Measurements from ENCODE around the gene ENOX1.

Gene ENOX1

GRCh38 chr13:43737392-43737923 lies 49.3 kb downstream of the ENOX1 start:
- no peak for DNase-seq

DNA sequence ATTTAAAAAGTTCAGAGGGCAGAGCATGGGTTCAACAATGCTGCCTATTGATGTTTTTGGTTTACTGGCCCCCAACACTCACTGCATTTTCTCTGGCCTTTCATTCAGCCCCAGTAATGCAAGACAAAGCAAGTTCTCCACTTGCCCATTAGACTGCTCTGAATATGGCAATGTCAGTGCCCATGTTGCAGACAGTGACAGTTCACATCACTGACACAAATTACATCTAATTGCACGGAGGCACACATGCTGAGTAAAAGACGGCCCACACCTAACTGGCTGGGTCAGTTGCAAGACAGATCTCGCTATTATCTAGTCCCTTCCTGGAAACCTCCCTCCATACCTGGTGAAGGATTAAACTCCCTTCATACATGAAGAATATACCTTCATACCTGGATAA lies 54.0 kb downstream of the ENOX1 start:
- DNase-seq, result no peak

- DNase-seq, result no peak
These were observed 55.5 kb downstream of the ENOX1 start for GRCh38 chr13:43731296-43731695.

DNA sequence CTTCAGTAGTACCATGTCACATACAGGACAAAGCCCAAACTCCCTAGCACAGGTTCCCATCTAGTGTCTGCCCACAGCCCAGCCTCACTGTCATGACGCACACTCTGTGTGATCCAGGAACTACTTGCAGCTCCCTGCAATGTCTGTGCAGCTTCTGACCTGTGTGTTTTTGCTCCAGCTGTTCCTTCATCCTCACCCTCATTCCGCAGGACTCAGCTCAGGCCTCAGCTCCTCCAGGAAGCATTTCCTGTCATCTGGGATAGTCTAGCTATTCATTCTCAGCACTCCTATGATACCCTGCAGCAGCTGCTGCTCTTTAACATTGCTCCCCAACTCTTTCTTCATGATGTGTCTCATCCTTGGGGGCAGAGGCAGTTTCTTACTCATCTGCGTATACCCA lies 56.1 kb downstream of the ENOX1 start:
- no peak for DNase-seq

DNA sequence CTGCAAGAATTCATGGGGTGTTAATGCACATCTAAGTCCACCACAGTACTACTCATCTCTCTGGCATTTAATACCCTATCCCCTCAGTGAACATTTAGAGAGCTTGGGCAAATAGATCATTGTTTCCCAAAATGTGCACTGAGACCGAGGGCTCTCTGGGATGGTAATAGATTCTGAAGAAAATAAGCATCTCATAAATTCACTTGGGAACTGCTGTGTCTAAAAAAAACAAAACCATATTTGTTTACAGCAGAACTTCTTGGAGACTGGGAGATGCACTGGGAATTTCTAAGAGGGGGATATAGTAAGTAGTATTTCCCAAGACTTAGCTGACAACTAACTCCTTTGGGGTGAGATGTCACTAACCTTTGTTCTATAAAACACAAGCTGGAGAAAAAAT lies 58.4 kb downstream of the ENOX1 start:
- DNase-seq, result no peak

GRCh38 chr13:43727856-43728255 lies 58.9 kb downstream of the ENOX1 start:
- DNase-seq, result no peak

DNA sequence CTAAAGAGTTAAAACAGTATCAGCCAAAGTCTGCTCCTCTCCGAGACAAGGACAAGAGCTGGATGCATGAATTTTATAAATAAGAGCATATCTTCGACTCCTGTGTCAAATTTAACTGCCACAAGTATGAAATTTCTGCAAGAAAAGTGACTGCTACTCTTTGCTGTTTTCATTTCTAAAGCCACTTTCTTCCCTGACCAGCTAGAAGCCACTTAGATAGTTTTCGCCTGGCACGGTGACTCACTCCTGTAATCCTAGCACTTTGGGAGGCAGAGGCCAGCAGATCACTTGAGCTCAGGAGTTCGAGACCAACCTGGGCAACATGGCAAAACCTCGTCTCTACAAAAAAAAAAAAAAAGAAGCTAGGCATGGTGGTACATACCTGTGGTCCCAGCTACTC lies 61.3 kb downstream of the ENOX1 start:
- no peak for DNase-seq

DNA sequence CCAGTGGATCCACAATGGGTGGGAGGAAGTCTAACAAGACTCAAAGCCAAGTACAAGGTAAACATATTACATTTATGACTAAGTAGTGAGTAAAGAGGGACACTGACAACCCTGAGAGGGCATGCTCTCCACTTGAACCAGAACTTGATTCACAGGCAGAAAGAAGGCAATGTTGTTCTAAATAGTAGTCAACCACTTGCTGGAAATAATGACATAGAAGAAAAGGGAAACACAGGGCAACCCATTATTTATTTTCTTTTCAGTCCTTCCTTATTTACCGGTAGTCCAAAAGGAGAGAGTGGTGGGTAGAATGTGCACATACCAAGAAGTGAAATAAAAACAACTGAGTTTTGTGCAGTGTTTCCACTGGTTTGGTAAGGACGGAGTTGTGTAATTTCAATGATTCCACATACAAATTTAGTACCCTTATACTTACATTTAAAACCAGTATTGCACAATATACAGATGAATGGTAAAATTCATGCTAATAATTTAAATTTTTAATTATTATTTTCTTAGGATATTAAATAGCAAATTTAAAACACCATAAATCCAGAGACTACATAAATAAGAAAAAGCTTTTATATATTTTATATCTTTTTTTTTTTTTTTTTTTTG lies 65.9 kb downstream of the ENOX1 start:
- no peak for DNase-seq

- no peak for DNase-seq
These were observed 88.0 kb downstream of the ENOX1 start for GRCh38 chr13:43698758-43699157.

DNA sequence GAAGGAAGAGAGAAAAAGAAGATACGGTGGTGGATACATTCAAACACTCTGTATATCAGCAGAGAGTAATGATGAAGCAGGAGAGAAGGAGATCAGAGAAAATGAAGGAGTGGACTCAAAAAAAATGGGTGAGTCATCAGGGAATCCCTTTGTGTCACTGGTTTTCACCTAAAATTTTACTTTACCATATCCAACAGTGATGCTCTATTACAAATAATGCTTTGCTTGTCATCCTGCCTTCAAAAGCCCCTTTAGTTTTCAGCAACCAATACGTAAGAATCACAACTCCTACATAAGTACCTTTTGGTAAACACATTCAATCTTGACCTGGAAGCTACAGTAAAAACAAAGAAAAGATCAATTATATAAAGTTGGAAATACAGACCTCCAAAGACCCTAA lies 88.8 kb downstream of the ENOX1 start:
- no peak for DNase-seq

GRCh38 chr13:43697323-43697722 lies 89.4 kb downstream of the ENOX1 start:
- no peak for DNase-seq

- DNase-seq, result no peak
These were observed 92.6 kb downstream of the ENOX1 start for GRCh38 chr13:43694146-43694664.

- DNase-seq, result no peak
These were observed 93.1 kb downstream of the ENOX1 start for GRCh38 chr13:43693639-43694038.

- no peak for DNase-seq
These were observed 98.4 kb downstream of the ENOX1 start for GRCh38 chr13:43688227-43688907.

DNA sequence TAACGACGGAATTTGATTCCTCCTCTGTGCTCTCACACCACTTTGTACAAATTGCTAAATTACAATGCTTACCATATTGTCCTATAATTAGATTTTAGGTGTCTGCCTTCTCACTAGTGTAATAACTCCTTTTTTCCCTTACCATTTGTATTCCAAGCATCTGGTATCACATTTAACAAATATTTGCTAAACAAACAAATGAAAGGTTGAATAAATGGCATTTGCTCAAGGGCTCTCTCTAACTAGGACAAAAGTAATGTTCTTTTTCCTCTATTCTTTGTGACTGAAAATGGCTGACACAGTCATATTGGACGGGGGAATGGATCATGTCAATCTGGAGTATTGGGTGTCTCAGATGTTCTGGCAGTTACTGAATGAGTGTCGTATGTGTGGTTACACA lies 99.7 kb downstream of the ENOX1 start:
- DNase-seq, result no peak

- no peak for DNase-seq
These were observed 100.2 kb downstream of the ENOX1 start for GRCh38 chr13:43686557-43686956.

DNA sequence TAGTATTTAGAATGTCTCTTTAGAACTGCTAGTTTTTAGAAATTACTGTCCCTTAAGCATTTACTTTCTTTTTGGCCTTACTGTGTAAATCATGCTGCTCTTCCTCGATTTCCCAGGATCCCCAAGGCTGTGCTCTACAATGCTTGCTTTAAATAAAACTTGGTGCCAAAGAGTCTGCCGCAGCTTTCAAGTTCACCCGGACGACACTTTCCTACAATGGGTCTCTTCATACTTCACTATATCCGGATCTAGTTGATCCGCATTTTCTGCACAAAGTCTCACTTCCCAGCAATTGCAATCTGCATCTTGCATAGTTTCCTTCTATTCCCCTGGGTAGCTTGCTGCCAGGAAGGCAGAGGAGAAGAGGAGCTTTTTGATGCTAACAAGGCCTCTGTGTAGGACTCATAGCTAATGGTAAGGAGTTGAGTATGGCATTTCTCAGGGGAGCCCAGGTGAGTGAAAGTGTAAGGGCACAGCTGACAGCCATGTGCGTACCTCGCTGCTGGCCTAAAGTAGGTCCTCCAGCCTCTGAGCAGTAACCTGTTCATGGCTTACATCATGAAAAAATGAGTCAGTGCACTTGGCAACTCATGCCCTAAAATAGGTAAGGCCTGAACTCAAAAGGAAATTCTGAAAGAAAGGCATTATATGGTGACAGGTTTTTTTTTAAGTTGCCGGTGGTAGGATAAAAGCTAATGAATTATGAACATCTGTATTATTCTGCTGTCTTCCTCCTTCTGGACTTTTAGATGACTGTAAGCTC lies 101.6 kb downstream of the ENOX1 start:
- no peak for DNase-seq

DNA sequence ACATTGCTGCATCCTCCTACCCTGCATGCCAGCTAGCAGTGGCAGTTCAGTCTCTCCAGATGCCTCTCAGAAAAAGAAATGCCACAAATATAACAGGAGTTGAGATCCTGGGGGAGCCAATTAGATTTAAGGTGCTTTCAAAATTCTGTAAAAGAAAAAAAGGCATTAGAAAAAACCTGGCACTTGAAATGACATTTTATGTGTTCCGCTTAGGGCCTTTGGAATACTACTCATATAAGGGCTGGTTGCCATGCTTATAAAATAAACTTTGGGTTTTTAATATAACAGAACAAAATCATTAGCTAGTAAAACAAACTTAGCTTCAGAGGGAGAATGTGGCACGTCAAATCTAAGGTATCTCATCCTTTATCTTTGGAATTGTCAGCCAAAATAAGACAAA lies 104.1 kb downstream of the ENOX1 start:
- DNase-seq, result no peak

- no peak for DNase-seq
These were observed 110.5 kb downstream of the ENOX1 start for GRCh38 chr13:43676320-43676719.

DNA sequence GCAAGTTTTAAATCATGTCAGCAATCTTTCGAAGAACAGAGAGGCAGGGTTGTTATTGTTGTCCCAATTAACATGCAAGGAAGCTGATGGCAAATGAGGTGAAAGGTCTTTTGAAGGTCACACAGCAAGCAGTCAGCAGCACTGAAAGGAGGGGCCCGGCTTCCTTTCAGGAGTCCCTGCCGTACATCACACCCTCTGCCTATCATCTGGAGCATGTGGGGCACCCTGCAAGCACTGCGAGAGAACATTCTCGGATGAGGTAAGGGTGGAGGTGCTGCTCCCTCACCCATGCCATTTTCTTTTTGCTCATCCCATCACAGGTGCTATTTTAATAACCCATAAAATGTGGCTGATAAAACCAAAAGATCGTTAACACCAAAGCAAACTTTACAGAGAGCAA lies 111.2 kb downstream of the ENOX1 start:
- DNase-seq, result no peak

DNA sequence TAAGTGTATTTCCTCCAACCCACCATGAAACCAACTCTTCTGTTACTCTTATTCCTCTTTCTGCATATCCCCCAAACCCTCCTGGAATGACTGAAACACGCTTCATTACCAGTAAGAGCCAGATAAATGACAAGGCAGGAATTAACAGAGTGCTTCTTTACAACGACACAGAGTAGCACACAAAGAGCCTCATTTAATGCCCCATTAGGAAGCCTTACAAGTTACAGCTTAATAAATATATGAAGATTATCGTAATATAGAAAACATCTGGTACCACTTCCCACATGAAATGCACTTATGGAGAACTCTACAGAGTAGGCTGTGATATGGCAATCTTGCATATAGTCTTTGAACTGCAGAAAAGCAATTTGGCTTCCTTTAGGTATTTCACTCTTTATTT lies 116.8 kb downstream of the ENOX1 start:
- DNase-seq, result no peak

- DNase-seq, result no peak
These were observed 117.7 kb downstream of the ENOX1 start for GRCh38 chr13:43669101-43669500.

DNA sequence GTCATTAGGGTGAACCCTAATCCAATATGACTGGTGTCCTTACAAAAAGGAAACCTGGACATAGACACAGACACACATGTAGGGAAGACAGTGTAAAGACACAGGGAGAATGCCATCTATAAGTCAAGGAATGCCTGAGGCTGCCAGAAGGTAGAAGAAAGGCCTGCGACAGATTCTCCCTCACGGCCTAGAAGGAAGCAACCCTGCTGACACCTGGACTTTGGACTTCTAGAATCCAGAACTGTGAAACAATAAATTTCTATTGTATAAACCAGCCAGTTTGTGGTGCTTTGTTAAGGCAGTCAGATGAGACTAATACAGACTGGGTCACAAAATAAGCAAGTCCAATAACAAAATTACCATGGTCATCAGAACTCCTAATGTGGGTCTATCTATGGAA lies 120.4 kb downstream of the ENOX1 start:
- DNase-seq, result no peak

GRCh38 chr13:43665388-43665787 lies 121.4 kb downstream of the ENOX1 start:
- no peak for DNase-seq

All from activated CD4-positive, alpha-beta T cell treated with anti-CD3 and anti-CD28 coated beads for 48 hours (primary cell).